Stomach (tissue), 4 donors: Measurements from ENCODE around the gene GPR158.

Experiments used
- CTCF ChIP-seq, 7 experiments: fragments of 450-650 bp in 4 of 7; fragments of 200-600 bp in 3 of 7; sonication (generic) in 3 of 7; IDR thresholded peaks; one replicate each; pipeline ENCODE4 v1.5.1; 2016 to 2019; ENCODE audit warnings: antibody characterized with exemption in 7 of 7, control low read depth in 2 of 7, mild to moderate bottlenecking in 1 of 7
- EP300 ChIP-seq: sonication (generic); formaldehyde crosslinking; IDR thresholded peaks from one replicate; pipeline ENCODE4 v1.6.1; 2017; ENCODE audit warnings: antibody characterized with exemption

- TF ChIP-seq CTCF (IDR thresholded peaks at IDR 0.05) (no peak), EP300 (no peak)
These were observed 1.7 kb downstream of the GPR158 start for GRCh38 chr10:25176421-25176968.
